Measurements from ENCODE around the gene FAF2.

FAF2 gene

DNA sequence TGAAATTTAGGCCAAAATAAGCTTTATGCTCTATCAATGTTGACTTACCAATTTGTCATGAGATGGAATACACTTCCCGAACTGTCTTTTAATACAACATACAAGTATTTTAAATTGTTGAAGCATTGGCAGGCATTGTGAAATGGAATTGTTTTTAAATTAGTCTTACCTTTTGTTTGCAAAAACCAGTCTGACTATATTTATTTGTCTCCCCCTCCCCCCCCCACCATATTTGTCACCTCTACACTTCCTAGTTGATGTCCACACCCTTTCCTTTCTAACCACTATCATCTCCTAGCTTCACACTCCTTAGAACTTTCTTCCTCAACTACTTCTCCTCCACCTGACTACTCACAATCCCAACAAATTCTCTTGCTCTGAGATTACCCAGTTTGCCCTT is 40.9 kb downstream of the FAF2 start:
- H3K36me3 ChIP-seq (ENCODE audit: control insufficient read depth, insufficient read depth, low read length) = peaks cover 82% of the 10 kb centered on the region
- H3K27me3 ChIP-seq (ENCODE audit: control insufficient read depth, insufficient read depth, low read length) = no peaks in the 10 kb centered on the region
- H3K4me1 ChIP-seq (ENCODE audit: control insufficient read depth, insufficient read depth, low read length) = no peaks in the 10 kb centered on the region
- H3K4me3 ChIP-seq (ENCODE audit: low read depth, low read length) = no peak overlapping the region
- no peak overlapping the region for H3K9ac ChIP-seq (ENCODE audit: low read length)
- no peak overlapping the region for H3K27ac ChIP-seq (ENCODE audit: low read depth, low read length)
- H3K9me3 ChIP-seq (ENCODE audit: control insufficient read depth, insufficient read depth, low read depth, low read length) = no peaks in the 10 kb centered on the region

DNA sequence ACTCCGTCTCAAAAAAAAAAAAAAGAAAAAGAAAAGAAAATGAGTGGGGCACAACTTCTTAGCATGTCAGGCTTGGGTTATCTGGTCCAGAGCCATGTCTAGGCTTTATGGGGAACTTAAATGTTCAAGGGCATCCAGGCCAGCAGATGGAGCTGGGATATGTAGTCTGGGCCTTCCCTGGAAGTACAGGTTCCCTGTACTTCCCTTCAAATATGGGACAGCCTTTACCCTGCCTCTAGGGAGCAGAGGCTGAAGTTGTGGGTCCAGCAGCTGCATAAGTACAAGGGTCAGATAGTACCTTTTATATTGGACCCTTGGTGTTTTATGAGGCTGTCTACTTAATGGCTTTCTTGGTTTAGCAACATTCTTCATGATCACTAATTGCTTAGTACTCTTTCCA is 42.1 kb downstream of the FAF2 start:
- Histone ChIP-seq H3K4me3 (ENCODE audit: low read depth, low read length) (no peak overlapping the region), H3K27ac (ENCODE audit: low read depth, low read length) (no peak overlapping the region)

DNA sequence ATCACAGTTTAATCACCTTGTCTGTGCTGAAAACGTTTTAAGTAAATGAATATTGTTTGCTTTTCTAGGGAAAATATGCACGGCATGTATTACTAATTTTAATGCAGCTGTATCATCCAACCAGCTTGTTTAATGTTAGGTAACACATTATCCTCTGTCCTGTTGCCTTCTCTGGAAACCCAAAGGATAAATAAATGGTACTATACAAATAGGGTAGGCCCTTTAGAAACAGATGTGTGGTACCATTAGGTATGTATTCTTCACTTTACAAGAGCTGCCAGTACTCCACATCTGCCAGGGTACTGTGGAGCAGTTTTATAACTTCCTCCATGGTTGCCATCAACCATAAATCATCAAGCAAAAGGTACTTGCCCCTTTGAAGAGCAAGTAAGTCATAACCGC is 42.9 kb downstream of the FAF2 start:
- Histone ChIP-seq H3K4me3 (ENCODE audit: low read depth, low read length) (no peak overlapping the region), H3K9ac (ENCODE audit: low read length) (no peak overlapping the region), H3K36me3 (ENCODE audit: control insufficient read depth, insufficient read depth, low read length) (peaks cover 83% of the 10 kb centered on the region), H3K27ac (ENCODE audit: low read depth, low read length) (no peak overlapping the region), H3K9me3 (ENCODE audit: control insufficient read depth, insufficient read depth, low read depth, low read length) (no peaks in the 10 kb centered on the region), H3K4me1 (ENCODE audit: control insufficient read depth, insufficient read depth, low read length) (no peaks in the 10 kb centered on the region), H3K27me3 (ENCODE audit: control insufficient read depth, insufficient read depth, low read length) (no peaks in the 10 kb centered on the region)

More for the DNA sequence above, 42.1 kb downstream of the FAF2 start:
- no peak overlapping the region for H3K9ac ChIP-seq (ENCODE audit: low read length)
- H3K36me3 ChIP-seq (ENCODE audit: control insufficient read depth, insufficient read depth, low read length) = peaks cover 83% of the 10 kb centered on the region
- H3K4me1 ChIP-seq (ENCODE audit: control insufficient read depth, insufficient read depth, low read length) = no peaks in the 10 kb centered on the region
- no peaks in the 10 kb centered on the region for H3K9me3 ChIP-seq (ENCODE audit: control insufficient read depth, insufficient read depth, low read depth, low read length)
- no peaks in the 10 kb centered on the region for H3K27me3 ChIP-seq (ENCODE audit: control insufficient read depth, insufficient read depth, low read length)

DNA sequence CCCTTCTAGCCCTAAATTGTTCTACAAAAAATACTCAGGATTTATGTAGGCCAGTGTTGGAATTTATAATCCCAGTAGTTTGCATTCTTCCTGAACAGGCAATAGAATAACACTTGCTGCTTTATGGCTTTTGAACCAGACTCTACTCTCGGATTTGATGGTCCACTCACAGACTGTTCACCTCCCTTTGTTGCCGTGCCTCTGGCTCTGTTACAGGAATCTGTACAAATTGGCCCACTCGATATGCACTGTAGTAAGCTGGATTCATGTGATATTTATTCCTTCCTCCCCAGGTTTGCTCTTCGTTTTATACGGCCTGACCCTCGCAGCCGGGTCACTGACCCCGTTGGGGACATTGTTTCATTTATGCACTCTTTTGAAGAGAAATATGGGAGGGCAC is 43.7 kb downstream of the FAF2 start:
- peaks cover 83% of the 10 kb centered on the region for H3K36me3 ChIP-seq (ENCODE audit: control insufficient read depth, insufficient read depth, low read length)
- no peak overlapping the region for H3K4me3 ChIP-seq (ENCODE audit: low read depth, low read length)
- H3K4me1 ChIP-seq (ENCODE audit: control insufficient read depth, insufficient read depth, low read length) = no peaks in the 10 kb centered on the region
- no peak overlapping the region for H3K27ac ChIP-seq (ENCODE audit: low read depth, low read length)
- no peaks in the 10 kb centered on the region for H3K27me3 ChIP-seq (ENCODE audit: control insufficient read depth, insufficient read depth, low read length)
- no peak overlapping the region for H3K9ac ChIP-seq (ENCODE audit: low read length)
- no peaks in the 10 kb centered on the region for H3K9me3 ChIP-seq (ENCODE audit: control insufficient read depth, insufficient read depth, low read depth, low read length)

DNA sequence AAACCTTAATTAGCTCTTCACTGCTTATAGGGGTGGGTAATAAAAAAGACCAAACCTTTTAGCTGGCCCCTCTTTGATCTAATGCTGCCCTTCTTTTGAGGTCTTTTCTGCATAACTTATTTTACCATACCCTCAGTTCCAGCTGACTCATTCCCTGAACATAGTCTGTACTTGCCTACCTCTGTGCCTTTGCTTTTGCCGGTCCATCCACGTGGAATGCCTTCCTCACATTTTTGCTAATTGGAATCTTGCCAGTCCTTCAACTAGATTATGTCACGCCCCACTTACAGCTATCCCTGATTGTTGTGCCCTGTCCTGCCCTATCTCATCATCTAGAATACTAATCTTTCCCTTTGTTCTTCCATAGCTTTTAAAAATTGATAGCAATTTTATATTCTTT is 44.2 kb downstream of the FAF2 start:
- Histone ChIP-seq H3K9ac (ENCODE audit: low read length) (no peak overlapping the region), H3K9me3 (ENCODE audit: control insufficient read depth, insufficient read depth, low read depth, low read length) (no peaks in the 10 kb centered on the region), H3K4me3 (ENCODE audit: low read depth, low read length) (no peak overlapping the region), H3K27ac (ENCODE audit: low read depth, low read length) (no peak overlapping the region), H3K4me1 (ENCODE audit: control insufficient read depth, insufficient read depth, low read length) (no peaks in the 10 kb centered on the region), H3K36me3 (ENCODE audit: control insufficient read depth, insufficient read depth, low read length) (peaks cover 83% of the 10 kb centered on the region), H3K27me3 (ENCODE audit: control insufficient read depth, insufficient read depth, low read length) (no peaks in the 10 kb centered on the region)

DNA sequence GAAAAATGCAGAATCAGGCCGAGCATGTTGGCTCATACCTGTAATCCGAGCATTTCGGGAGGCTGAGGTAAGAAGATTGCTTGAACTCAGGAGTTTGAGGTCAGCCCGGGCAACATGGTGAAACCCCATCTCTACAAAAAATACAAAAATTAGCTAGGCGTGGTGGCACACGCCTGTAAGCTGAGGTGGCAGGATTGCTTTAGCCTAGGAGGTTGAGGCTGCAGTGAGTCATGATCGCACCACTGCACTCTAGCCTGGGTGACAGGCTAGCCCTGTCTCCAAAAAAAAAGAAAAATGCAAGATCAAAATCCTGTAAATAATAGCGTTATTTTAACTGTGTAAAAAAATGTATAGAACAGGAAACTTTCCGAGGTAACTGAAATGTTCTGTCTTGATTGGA is 49.7 kb downstream of the FAF2 start:
- Histone ChIP-seq H3K9me3 (ENCODE audit: control insufficient read depth, insufficient read depth, low read depth, low read length) (no peaks in the 10 kb centered on the region), H3K27ac (ENCODE audit: low read depth, low read length) (no peak overlapping the region), H3K9ac (ENCODE audit: low read length) (no peak overlapping the region), H3K27me3 (ENCODE audit: control insufficient read depth, insufficient read depth, low read length) (no peaks in the 10 kb centered on the region), H3K4me1 (ENCODE audit: control insufficient read depth, insufficient read depth, low read length) (no peaks in the 10 kb centered on the region), H3K36me3 (ENCODE audit: control insufficient read depth, insufficient read depth, low read length) (peaks cover 87% of the 10 kb centered on the region), H3K4me3 (ENCODE audit: low read depth, low read length) (no peak overlapping the region)

DNA sequence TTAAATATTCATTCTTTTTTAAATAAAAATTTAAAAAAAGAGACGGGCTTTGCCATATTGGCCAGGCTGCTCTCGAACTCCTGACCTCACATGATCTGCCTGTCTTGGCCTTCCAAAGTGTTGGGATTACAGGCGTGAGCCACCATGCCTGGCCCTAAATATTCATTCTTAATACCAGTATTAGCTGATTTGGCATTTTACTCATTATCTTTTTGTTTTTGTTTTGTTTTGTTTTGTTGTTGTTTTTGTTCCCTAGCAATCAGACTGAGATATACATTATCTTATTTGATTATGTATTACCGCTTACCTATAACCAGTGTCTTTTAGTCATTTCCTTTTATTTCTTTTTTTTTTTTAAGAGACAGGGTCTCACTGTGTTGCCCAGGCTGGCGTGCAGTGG is 51.1 kb downstream of the FAF2 start:
- H3K4me1 ChIP-seq (ENCODE audit: control insufficient read depth, insufficient read depth, low read length) = no peaks in the 10 kb centered on the region
- no peaks in the 10 kb centered on the region for H3K9me3 ChIP-seq (ENCODE audit: control insufficient read depth, insufficient read depth, low read depth, low read length)
- H3K9ac ChIP-seq (ENCODE audit: low read length) = no peak overlapping the region
- H3K27ac ChIP-seq (ENCODE audit: low read depth, low read length) = no peak overlapping the region
- H3K36me3 ChIP-seq (ENCODE audit: control insufficient read depth, insufficient read depth, low read length) = peaks cover 83% of the 10 kb centered on the region
- no peak overlapping the region for H3K4me3 ChIP-seq (ENCODE audit: low read depth, low read length)
- H3K27me3 ChIP-seq (ENCODE audit: control insufficient read depth, insufficient read depth, low read length) = no peaks in the 10 kb centered on the region

DNA sequence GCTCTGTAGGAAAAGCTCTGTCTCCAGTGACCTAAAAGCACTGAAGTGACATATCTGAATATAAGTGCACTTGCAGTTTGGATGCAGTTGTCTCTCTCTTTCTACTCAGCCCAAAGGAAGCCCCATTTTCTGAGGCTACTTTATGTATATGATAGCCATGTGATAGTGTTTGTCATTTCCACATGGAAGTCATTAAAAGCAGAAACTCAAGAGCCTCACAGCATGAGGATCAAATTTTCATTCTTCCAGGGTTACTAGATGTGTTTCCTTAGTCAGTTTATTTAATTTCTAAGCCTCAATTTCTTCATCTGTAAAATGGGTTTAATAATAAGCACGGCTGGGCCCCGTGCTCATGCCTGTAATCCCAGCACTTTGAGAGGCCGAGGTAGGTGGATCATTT is 52.3 kb downstream of the FAF2 start:
- H3K36me3 ChIP-seq (ENCODE audit: control insufficient read depth, insufficient read depth, low read length) = peaks cover 85% of the 10 kb centered on the region
- H3K9me3 ChIP-seq (ENCODE audit: control insufficient read depth, insufficient read depth, low read depth, low read length) = no peaks in the 10 kb centered on the region
- H3K4me3 ChIP-seq (ENCODE audit: low read depth, low read length) = no peak overlapping the region
- H3K9ac ChIP-seq (ENCODE audit: low read length) = no peak overlapping the region
- H3K27me3 ChIP-seq (ENCODE audit: control insufficient read depth, insufficient read depth, low read length) = no peaks in the 10 kb centered on the region
- no peaks in the 10 kb centered on the region for H3K4me1 ChIP-seq (ENCODE audit: control insufficient read depth, insufficient read depth, low read length)
- no peak overlapping the region for H3K27ac ChIP-seq (ENCODE audit: low read depth, low read length)

DNA sequence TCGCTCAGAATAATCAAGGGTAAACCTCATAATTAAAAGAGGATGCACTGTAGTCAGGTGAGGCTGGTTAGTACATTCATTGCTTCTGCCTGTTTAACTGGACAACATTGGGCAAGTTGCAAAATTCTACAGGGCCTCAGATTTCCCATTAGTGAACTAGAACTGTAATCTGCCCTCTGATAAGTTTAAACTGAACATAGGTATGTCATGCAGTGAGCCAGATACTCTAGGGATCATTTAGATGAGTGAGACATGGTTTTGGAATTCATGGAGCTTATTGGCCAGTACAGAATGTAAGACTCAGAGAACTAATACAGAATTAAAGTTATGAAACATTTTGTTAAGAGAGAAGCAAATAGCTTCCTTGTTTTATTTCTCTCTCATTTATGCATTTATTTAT is 53.1 kb downstream of the FAF2 start:
- no peaks in the 10 kb centered on the region for H3K4me1 ChIP-seq (ENCODE audit: control insufficient read depth, insufficient read depth, low read length)
- H3K4me3 ChIP-seq (ENCODE audit: low read depth, low read length) = no peak overlapping the region
- no peak overlapping the region for H3K9ac ChIP-seq (ENCODE audit: low read length)
- H3K9me3 ChIP-seq (ENCODE audit: control insufficient read depth, insufficient read depth, low read depth, low read length) = no peaks in the 10 kb centered on the region
- no peaks in the 10 kb centered on the region for H3K27me3 ChIP-seq (ENCODE audit: control insufficient read depth, insufficient read depth, low read length)
- H3K36me3 ChIP-seq (ENCODE audit: control insufficient read depth, insufficient read depth, low read length) = peaks cover 85% of the 10 kb centered on the region
- H3K27ac ChIP-seq (ENCODE audit: low read depth, low read length) = no peak overlapping the region

DNA sequence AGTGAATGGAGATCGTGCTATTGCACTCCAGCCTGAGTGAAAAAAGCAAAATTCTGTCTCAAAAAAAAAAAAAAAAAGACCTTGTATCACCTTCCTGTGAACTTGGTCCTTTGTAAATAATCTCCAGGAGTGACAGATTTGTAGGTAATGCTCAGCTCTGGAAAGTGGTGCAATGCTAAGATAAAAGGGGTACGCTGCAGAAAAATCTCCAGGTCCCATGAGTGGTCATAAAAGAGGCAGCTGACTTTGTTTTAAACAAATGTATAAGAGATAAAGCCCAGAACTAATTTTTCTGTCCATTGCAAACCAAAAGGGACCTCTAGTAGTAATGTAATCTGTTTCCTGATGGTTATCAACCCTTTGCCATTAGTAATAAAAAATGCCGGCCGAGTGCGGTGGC is 55.3 kb downstream of the FAF2 start:
- H3K27ac ChIP-seq (ENCODE audit: low read depth, low read length) = no peak overlapping the region

DNA sequence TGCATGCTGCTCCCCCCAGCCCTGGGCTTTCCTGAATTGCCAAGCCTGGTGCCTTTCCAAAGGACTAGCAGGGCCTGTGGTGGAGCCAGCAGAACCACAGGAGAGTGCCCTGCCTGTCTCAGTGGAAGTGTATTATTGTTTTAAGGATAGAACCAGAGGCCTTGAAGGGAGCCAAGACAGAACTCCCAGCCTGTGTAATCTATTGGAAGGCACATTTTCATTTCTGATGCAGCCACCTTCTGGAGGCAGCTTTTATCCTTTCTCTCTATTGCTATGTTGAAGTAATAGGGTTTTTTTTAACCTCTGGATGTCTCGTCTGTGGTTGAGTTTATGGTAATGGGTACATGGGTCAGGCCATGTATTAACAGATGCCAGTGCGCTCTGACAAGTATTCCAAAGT is 59.7 kb downstream of the FAF2 start:
- H3K36me3 ChIP-seq (ENCODE audit: control insufficient read depth, insufficient read depth, low read length) = peaks cover 59% of the 10 kb centered on the region
- H3K9me3 ChIP-seq (ENCODE audit: control insufficient read depth, insufficient read depth, low read depth, low read length) = no peaks in the 10 kb centered on the region
- no peaks in the 10 kb centered on the region for H3K27me3 ChIP-seq (ENCODE audit: control insufficient read depth, insufficient read depth, low read length)
- H3K4me1 ChIP-seq (ENCODE audit: control insufficient read depth, insufficient read depth, low read length) = no peaks in the 10 kb centered on the region
- H3K4me3 ChIP-seq (ENCODE audit: low read depth, low read length) = no peak overlapping the region
- no peak overlapping the region for H3K27ac ChIP-seq (ENCODE audit: low read depth, low read length)
- no peak overlapping the region for H3K9ac ChIP-seq (ENCODE audit: low read length)

More for the DNA sequence above, 55.3 kb downstream of the FAF2 start:
- Histone ChIP-seq H3K36me3 (ENCODE audit: control insufficient read depth, insufficient read depth, low read length) (peaks cover 86% of the 10 kb centered on the region), H3K9me3 (ENCODE audit: control insufficient read depth, insufficient read depth, low read depth, low read length) (no peaks in the 10 kb centered on the region), H3K9ac (ENCODE audit: low read length) (no peak overlapping the region), H3K27me3 (ENCODE audit: control insufficient read depth, insufficient read depth, low read length) (no peaks in the 10 kb centered on the region), H3K4me3 (ENCODE audit: low read depth, low read length) (no peak overlapping the region), H3K4me1 (ENCODE audit: control insufficient read depth, insufficient read depth, low read length) (no peaks in the 10 kb centered on the region)

DNA sequence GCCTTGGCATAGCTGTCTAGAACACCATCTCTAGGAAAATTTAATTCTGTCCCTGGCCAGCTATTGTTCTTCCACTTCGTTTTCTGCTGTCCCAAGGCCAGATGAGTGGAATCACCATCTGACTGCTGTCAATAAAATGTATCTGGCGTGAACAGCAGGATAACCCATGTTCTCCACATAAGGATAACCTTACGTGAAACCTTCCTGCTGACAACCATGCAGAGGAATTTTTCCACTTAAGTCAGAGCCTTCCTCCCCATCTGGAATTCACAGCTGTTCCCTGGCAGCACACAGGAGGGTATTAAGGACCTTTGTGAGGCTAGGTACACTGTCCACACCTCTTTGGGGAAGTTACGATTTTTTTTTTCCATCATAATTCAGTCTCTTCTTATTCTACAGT is 60.4 kb downstream of the FAF2 start:
- H3K9me3 ChIP-seq (ENCODE audit: control insufficient read depth, insufficient read depth, low read depth, low read length) = no peaks in the 10 kb centered on the region
- no peaks in the 10 kb centered on the region for H3K27me3 ChIP-seq (ENCODE audit: control insufficient read depth, insufficient read depth, low read length)
- no peak overlapping the region for H3K27ac ChIP-seq (ENCODE audit: low read depth, low read length)
- no peak overlapping the region for H3K4me3 ChIP-seq (ENCODE audit: low read depth, low read length)
- H3K4me1 ChIP-seq (ENCODE audit: control insufficient read depth, insufficient read depth, low read length) = no peaks in the 10 kb centered on the region
- H3K9ac ChIP-seq (ENCODE audit: low read length) = no peak overlapping the region
- H3K36me3 ChIP-seq (ENCODE audit: control insufficient read depth, insufficient read depth, low read length) = peaks cover 55% of the 10 kb centered on the region
